Right renal cortex interstitium (tissue), 3 donors: Measurements from ENCODE around the gene NR5A1. TPM values are rescaled to one million over a fixed set of nuclear protein-coding genes. Genes with fewer than 3 reads are reported as not detected.

Experiments
- DNase-seq, 3 donors: peaks; one replicate each; pipeline ENCODE4 v3.0.0-alpha.2; 2013; ENCODE audit warnings: low read depth in 3 of 3, low spot score in 2 of 3
- polyA plus RNA-seq, 3 donors: library from polyadenylated mRNA; unstranded; fragments of 120-200 nt; gene quantifications; one replicate each; pipeline ENCODE4 v1.2.1, GENCODE V29; 2013; ENCODE audit not compliant: insufficient read length in 3 of 3

Gene NR5A1
- polyA plus RNA-seq, 3 donors, result 0.11 TPM; not detected in 2

- DNase-seq, result no peak
Observed at GRCh38 chr9:124517600-124517999, 10.4 kb upstream of the NR5A1 start.

- no peak for DNase-seq
Observed at GRCh38 chr9:124514874-124515273, 7.7 kb upstream of the NR5A1 start.

GRCh38 chr9:124514125-124514524 lies 6.9 kb upstream of the NR5A1 start:
- no peak for DNase-seq

GRCh38 chr9:124513376-124513994 lies 6.3 kb upstream of the NR5A1 start:
- DNase-seq, result no peak

DNA sequence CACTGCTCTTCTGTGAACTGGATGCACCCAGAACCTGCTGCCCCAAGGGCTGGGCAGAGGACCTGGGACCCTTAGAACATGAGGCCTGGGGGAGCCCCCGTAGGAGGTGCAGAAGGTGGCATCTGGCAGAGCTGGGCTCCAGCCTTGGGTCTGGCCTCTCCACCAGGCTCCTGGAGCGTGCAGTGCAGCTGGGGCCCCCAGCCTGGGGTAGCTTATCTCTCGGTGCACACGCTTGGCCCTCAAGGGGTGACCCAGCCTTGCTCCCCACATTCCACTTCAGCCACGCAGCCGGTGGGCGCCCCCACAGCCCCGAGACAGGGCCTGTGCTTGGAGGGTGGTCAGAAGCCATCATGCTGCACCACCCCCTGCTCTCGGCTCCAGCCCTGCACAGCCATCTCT lies 5.6 kb upstream of the NR5A1 start:
- no peak for DNase-seq

GRCh38 chr9:124511891-124512805 lies 4.9 kb upstream of the NR5A1 start:
- no peak for DNase-seq

- no peak for DNase-seq
Observed at GRCh38 chr9:124511426-124511840, 4.2 kb upstream of the NR5A1 start.

- DNase-seq, result no peak
Observed at GRCh38 chr9:124510650-124511425, 3.6 kb upstream of the NR5A1 start.

DNA sequence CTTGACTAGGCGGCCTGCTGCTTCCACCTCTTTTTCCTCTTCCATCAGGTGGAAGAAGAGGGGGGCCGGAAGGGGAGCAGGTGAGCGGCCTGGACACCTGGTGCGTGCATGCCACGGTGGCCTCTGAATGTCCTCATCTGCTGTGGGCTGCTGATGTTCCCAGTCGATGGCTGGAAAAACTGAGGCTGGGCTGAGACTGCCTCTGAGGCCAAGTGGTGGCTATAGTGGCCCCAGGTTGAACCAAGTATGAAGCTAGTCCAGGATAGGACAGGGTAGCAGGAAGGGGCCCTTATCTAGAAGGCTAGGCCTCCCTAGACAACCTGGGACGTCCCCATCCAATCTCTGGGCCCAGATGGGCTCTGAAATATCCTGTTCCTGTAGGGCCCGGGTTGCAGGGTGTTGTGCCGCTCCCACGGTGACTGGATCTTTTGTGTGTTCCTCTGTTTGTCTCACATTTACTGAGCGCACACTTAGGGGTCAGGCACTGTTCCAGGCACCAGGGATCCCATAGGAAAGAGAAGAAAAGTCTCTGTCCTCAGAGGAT lies 753 bp upstream of the NR5A1 start:
- no peak for DNase-seq

DNA sequence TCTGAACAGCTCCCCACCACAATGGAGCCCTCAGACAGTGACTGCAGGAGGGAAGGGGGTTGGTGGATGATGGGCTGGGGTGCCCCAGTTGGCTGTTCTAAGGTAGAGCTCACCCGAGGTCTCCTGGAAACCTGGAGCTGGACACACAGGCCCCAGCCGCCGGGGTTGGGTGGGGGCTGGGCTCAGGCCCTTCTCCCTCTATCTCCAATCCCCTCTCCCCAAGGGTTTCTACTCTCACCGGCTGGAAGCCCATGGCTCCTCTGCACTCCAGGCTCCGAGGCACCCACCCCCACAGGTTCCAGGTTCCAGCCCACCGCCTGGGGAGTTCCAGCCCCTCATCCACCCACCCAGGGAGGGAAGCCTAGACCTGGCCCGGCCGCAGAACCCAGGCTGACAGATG lies 766 bp downstream of the NR5A1 start:
- no peak for DNase-seq

GRCh38 chr9:124505901-124506346 lies 1.3 kb downstream of the NR5A1 start:
- DNase-seq, result no peak

- no peak for DNase-seq
Observed at GRCh38 chr9:124505006-124505900, 1.9 kb downstream of the NR5A1 start.

DNA sequence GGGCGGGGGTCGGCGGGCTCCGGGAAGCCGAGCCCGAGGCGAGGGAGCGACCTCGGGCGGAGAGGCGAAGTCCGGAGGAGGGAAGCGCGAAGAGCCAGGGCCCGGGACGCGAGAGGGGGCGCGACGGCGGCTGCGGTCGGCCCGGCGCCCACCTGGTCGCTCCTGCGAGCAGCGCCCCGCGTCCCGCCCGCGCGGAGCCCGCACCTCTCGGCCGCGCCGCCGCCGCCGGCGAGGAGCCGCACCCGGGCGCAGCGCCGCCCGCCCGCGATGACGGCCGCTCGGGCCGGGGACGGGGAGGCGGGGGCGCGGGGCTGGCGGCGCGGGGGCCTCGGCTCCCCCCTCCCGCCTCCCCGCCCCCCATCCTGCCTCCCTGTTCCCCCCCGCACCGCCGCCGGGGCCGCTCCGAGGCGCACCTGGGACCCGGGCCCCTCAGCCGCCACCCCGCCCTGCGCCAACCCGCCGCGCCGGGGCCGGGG lies 2.6 kb downstream of the NR5A1 start:
- DNase-seq, result no peak

DNA sequence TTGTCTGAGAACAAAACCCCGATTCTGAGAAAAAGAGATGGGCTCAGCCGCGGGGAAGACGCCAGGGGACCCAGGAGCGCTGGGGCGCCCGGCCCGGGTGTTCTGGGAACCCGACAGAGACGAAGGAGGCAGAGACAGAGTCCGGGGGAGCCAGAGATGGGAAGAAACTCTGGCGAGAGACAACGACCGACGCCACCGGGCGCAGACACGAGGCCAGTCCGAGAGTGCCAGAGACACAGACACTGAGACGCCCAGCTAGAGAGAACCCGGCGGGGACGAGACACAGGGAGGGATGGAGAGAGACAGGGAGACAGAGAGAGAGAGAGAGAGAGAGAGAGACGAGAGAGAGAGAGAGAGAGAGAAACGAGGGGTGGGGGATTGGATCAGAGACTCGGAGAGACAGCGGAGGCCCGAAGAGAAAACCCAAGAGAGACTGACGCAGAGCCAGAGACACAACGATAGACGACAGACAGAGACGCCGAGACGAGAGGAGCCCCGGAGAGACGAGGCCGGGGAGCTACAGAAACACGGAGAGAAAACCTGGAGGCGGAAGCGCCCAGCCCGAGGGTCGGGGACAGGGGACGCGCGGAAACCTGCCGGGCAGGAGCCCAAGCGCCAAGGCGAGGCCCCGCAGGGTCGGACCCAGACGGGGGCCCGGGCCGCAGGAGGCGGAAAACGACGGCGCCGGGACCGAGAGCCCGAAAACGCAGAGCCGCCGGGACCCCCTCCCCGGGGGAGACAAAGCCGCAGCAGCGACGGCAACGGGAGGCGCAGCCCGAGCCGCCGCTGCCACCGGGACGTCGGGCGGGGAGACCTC lies 3.3 kb downstream of the NR5A1 start:
- DNase-seq, result peak in 1 of 3 donors; percentile 8

GRCh38 chr9:124502711-124503702 lies 4.2 kb downstream of the NR5A1 start:
- DNase-seq, result no peak

GRCh38 chr9:124501771-124502320 lies 5.4 kb downstream of the NR5A1 start:
- no peak for DNase-seq

DNA sequence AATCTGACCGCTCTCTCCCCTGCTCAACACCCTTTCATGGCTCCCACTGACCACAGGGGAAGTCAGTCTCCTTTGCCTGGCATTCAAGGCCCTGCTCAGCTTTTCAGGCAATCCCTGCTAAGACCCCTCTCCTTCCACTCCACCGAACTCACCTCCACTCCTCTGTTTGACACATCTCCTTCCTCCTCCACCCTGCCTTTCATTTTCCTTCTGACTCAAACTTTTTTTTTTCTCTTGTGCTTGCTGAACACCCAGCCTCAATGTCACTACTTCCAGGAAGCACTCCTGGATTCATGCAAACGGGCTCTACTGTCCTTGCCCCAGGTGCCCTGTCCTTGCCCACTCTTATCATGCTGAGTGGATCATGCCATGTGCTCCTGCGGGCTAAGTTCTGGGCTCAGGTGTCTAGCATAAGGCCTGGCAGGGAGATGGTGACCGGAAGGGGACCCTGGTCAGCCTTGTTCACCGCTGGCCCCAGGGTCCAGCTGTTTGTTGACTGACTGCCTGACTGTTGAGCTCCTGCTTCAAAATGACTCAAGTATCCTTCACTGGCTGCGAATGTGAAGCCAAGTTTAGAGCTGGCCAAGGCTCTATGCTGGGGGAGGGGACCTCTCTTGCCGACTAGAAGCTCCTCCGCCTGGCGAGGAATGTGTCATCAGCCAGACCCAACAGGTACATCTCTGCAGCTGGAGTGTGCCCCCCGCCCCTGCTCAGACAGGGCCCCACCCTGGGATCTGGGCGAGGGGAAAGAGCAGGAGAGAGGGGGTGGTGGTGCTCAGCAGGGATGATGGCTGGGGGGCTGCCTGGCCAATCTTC lies 6.2 kb downstream of the NR5A1 start:
- no peak for DNase-seq
